ENCODE results near the gene RALGAPA2. TPM values are rescaled to one million over a fixed set of nuclear protein-coding genes. Genes with fewer than 3 reads are reported as not detected.

The RALGAPA2 gene
- total RNA-seq, 2 donors from 2014 or later: 36.5 to 53.2 TPM

DNA sequence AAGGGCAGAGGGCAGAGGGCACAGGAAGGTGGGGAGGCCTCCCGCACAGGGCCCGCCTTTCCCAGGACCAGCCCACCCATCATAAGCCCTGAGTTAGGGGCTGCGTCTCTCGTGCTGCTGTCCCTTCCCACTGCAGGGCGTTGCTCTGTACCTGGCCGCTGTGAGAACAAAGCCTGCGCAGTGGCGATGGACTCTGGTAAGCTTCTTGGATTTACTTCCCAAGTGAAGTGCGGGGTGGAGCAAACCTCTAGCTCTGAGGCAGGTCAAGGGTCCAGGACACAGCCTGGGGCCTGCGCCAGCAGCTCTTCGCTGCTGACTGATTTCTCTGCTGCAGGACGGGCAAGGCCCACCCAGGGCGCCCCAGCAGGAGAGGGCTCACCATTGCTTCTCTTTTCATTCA, 320.7 kb downstream of the RALGAPA2 start:
- H3K27me3 ChIP-seq (replicated peaks; ENCODE audit: insufficient read depth): no peaks in the 10 kb centered on the region
- no peak overlapping the region for H3K27ac ChIP-seq
- intact Hi-C loops (cut with DNase I): no loop called here
- no peak overlapping the region for H3K4me3 ChIP-seq
- WGBS: 89% methylated on average over 13 of the region's 13 CpGs
- no peak for DNase-seq (ENCODE audit: low spot score)
- H3K4me1 ChIP-seq (replicated peaks): no peaks in the 10 kb centered on the region
- no peaks in the 10 kb centered on the region for H3K9me3 ChIP-seq
- H3K36me3 ChIP-seq: no peaks in the 10 kb centered on the region
- no peak for TF ChIP-seq POLR2AphosphoS5 (IDR thresholded peaks at IDR 0.05)

DNA sequence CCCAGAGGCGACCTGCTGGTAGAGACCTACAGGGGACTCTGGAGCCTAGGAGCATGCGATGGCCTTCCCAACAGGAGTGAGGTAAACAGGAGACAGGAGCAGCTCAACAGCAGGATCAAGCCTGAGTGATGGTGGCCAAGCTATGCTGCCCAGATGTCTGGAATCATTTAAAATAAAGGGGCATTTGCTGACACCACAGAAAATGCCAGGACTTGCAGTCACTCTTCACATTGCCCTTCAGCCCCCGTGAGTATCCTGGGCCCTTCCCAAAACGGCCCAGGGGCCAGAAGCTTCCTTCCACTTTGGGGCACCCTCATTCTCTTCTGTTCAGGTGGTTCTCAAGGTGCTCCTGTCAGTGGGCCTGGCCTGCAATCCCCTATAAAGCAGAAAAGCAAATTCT, 321.3 kb downstream of the RALGAPA2 start:
- Histone ChIP-seq H3K36me3 (no peaks in the 10 kb centered on the region), H3K4me3 (no peak overlapping the region), H3K27ac (no peak overlapping the region), H3K27me3 (replicated peaks; ENCODE audit: insufficient read depth) (no peaks in the 10 kb centered on the region), H3K4me1 (replicated peaks) (no peaks in the 10 kb centered on the region), H3K9me3 (no peaks in the 10 kb centered on the region)
- 78% methylated on average over 4 of the region's 4 CpGs for WGBS
- TF ChIP-seq POLR2A (IDR thresholded peaks at IDR 0.05) (no peak), POLR2AphosphoS5 (IDR thresholded peaks at IDR 0.05) (no peak)
- TF ChIP-seq, protein P1, sequence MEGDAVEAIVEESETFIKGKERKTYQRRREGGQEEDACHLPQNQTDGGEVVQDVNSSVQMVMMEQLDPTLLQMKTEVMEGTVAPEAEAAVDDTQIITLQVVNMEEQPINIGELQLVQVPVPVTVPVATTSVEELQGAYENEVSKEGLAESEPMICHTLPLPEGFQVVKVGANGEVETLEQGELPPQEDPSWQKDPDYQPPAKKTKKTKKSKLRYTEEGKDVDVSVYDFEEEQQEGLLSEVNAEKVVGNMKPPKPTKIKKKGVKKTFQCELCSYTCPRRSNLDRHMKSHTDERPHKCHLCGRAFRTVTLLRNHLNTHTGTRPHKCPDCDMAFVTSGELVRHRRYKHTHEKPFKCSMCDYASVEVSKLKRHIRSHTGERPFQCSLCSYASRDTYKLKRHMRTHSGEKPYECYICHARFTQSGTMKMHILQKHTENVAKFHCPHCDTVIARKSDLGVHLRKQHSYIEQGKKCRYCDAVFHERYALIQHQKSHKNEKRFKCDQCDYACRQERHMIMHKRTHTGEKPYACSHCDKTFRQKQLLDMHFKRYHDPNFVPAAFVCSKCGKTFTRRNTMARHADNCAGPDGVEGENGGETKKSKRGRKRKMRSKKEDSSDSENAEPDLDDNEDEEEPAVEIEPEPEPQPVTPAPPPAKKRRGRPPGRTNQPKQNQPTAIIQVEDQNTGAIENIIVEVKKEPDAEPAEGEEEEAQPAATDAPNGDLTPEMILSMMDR (IDR thresholded peaks at IDR 0.05): no peak
- intact Hi-C loops (cut with DNase I): no loop called here
- DNase-seq (ENCODE audit: low spot score): no peak

DNA sequence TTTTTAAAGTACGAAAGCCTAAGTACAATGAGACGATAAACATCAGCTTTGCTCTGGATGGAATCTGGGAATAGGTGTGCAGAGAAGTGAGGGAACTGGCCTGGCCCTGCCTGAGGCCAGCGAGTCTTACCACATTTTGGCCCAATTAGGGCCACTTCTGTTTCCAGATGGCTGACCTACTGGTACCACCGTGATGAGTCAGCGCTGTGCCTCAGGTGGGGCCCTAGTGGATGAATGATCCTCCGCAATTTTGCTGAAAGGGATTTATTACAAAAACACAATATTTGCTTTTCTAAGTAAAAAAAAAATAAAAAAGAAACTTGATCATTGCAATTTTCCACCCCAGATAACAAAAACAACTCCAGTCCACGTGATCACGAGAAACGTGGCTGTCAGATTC, 322.1 kb downstream of the RALGAPA2 start:
- Histone ChIP-seq H3K27ac (no peak overlapping the region), H3K9me3 (no peaks in the 10 kb centered on the region), H3K4me3 (no peak overlapping the region), H3K27me3 (replicated peaks; ENCODE audit: insufficient read depth) (no peaks in the 10 kb centered on the region), H3K36me3 (no peaks in the 10 kb centered on the region), H3K4me1 (replicated peaks) (no peaks in the 10 kb centered on the region)
- TF ChIP-seq POLR2AphosphoS5 (IDR thresholded peaks at IDR 0.05) (no peak), POLR2A (IDR thresholded peaks at IDR 0.05) (no peak)
- TF ChIP-seq, protein P1 (IDR thresholded peaks at IDR 0.05): no peak
- WGBS: 94% methylated on average over 9 of the region's 9 CpGs
- DNase-seq (ENCODE audit: low spot score): no peak
- intact Hi-C loops (cut with DNase I): no loop called here

DNA sequence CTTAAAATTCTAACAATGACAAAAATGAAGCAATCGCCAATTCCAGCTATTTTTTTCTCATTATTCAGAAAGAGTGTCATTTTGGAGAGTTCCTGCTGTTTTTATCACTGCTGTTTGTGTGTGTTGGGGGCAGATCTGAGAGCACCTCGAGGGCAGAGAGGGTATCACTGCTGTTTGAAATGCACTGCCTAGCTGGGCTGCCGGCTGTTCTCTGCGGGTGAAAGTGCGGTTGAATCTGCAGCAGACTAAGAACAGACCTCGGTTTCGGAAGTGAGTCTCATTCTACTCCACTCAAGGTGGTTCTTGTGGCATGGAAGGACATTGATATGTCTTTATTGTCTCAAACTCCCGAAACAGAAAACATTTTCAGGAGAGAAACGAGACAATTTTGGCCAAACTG, 326.3 kb downstream of the RALGAPA2 start:
- TF ChIP-seq POLR2AphosphoS5 (IDR thresholded peaks at IDR 0.05) (no peak), POLR2A (IDR thresholded peaks at IDR 0.05) (no peak)
- TF ChIP-seq, protein P1 (IDR thresholded peaks at IDR 0.05): no peak
- H3K4me1 ChIP-seq (replicated peaks): no peaks in the 10 kb centered on the region
- intact Hi-C loops (cut with DNase I): no loop called here

DNA sequence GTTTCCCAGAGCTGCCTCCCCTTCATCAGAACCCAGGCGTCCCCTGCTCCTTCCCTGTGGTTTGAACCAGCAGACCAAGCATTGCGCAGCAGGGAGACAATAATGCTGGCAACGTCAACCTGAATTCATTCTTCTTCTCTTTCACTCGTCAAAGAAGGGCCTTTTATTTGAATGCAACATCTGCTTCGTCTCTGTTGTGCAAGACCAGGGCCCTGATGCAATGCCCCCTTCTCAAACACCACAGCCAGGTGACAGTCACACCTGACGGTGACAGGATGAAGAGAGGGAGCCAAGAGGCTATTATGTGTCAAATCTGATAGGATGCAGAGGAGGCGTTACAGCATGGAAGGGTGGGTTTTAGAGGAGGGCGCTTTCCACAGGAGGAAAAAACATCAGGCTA, 336.6 kb downstream of the RALGAPA2 start:
- Histone ChIP-seq H3K27ac (no peak overlapping the region), H3K27me3 (replicated peaks; ENCODE audit: insufficient read depth) (peaks cover 11% of the 10 kb centered on the region), H3K4me3 (no peak overlapping the region), H3K9me3 (no peaks in the 10 kb centered on the region), H3K36me3 (no peaks in the 10 kb centered on the region), H3K4me1 (replicated peaks) (no peaks in the 10 kb centered on the region)
- no peak for TF ChIP-seq POLR2A (IDR thresholded peaks at IDR 0.05)
- TF ChIP-seq, protein P1 (IDR thresholded peaks at IDR 0.05): no peak
- TF ChIP-seq POLR2AphosphoS5 (IDR thresholded peaks at IDR 0.05): no peak
- WGBS: 63% methylated on average over 8 of the region's 8 CpGs
- intact Hi-C loops (cut with DNase I): no loop called here
- no peak for DNase-seq (ENCODE audit: low spot score)

More for the DNA sequence above, 326.3 kb downstream of the RALGAPA2 start:
- DNase-seq (ENCODE audit: low spot score): no peak
- H3K9me3 ChIP-seq: no peaks in the 10 kb centered on the region
- H3K4me3 ChIP-seq: no peak overlapping the region
- H3K27ac ChIP-seq: no peak overlapping the region
- WGBS: 75% methylated on average over 9 of the region's 9 CpGs
- H3K36me3 ChIP-seq: no peaks in the 10 kb centered on the region
- no peaks in the 10 kb centered on the region for H3K27me3 ChIP-seq (replicated peaks; ENCODE audit: insufficient read depth)
